GM12872 (cell line): Measurements from ENCODE around the gene FAM200C.

Experiments
- CTCF ChIP-seq: IDR thresholded peaks from 3 replicates; pipeline ENCODE4 v1.5.1; 2011; ENCODE audit warnings: low read depth, mild to moderate bottlenecking, low read length, moderate library complexity; ENCODE audit not compliant: insufficient read depth

FAM200C gene

GRCh38 chr5:160348080-160348479 lies 51.8 kb downstream of the FAM200C start:
- no peak for TF ChIP-seq CTCF

- no peak for TF ChIP-seq CTCF
Measured at GRCh38 chr5:160347448-160347847, 52.4 kb downstream of the FAM200C start.
